ENCODE results near the gene PAGE2.

- TF ChIP-seq, protein P1, sequence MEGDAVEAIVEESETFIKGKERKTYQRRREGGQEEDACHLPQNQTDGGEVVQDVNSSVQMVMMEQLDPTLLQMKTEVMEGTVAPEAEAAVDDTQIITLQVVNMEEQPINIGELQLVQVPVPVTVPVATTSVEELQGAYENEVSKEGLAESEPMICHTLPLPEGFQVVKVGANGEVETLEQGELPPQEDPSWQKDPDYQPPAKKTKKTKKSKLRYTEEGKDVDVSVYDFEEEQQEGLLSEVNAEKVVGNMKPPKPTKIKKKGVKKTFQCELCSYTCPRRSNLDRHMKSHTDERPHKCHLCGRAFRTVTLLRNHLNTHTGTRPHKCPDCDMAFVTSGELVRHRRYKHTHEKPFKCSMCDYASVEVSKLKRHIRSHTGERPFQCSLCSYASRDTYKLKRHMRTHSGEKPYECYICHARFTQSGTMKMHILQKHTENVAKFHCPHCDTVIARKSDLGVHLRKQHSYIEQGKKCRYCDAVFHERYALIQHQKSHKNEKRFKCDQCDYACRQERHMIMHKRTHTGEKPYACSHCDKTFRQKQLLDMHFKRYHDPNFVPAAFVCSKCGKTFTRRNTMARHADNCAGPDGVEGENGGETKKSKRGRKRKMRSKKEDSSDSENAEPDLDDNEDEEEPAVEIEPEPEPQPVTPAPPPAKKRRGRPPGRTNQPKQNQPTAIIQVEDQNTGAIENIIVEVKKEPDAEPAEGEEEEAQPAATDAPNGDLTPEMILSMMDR (IDR thresholded peaks at IDR 0.05): no peak
- no peak for TF ChIP-seq POLR2A (IDR thresholded peaks at IDR 0.05)
These were observed 49.3 kb upstream of the PAGE2 start for GRCh38 chrX:55039471-55039870.

Measured in vagina (tissue), 2 donors.